ENCODE results near the gene LASP1. TPM values are rescaled to one million over a fixed set of nuclear protein-coding genes. Genes with fewer than 3 reads are reported as not detected.
"Not testable (repeated sequence)": the region's sequence is repeated elsewhere in the genome, so short reads cannot be mapped to it uniquely, and the experiment has no call there.

LASP1 gene
- total and polyA plus RNA-seq, 2 experiments from 2014 or later = 198 to 250 TPM

DNA sequence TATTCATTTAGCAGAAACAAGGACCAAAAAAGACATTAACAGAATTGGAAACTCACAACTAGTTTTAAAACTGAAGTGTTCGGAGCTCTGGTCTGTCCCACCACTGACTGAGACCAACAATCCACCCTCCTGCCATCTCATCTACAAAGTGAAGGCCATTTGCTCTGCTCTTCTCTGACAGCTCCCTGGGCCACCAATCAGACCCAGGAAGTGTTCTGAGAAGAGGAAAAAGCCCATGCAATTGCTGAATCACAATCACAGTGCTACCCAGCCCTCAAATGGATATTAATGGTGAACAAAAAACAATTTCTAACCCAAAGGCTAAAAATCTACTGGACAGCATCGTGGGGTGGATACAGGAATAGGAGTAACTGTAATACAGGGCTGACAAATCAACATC is 18.4 kb upstream of the LASP1 start:
- 47 to 52% methylated on average over 2 of the region's 2 CpGs for WGBS, 2 experiments (ENCODE audit: low coverage in 1 of 2, low lambda C conversion rate in 2 of 2, missing lambda C conversion rate in 2 of 2)
- in situ Hi-C loops (cut with MboI) = no loop called here

GRCh38 chr17:38852771-38853291 is 17.0 kb upstream of the LASP1 start:
- peak; percentile 54 for DNase-seq
- Histone ChIP-seq H3K36me3 (ENCODE audit: low read depth) (peaks cover 52% of the 10 kb centered on the region), H2AFZ (peak overlapping the region; percentile 71), H3K9me3 (ENCODE audit: low read depth) (no peaks in the 10 kb centered on the region), H3F3A (ENCODE audit: insufficient read depth) (peaks cover 76% of the 10 kb centered on the region), H3K27me3 (replicated peaks; ENCODE audit: insufficient read depth) (no peaks in the 10 kb centered on the region), H3K9me2 (ENCODE audit: insufficient read depth) (no peaks in the 10 kb centered on the region), H3K4me1 (ENCODE audit: insufficient read depth) (peaks cover 22% of the 10 kb centered on the region), H3K4me2 (ENCODE audit: unreplicated experiment) (peak overlapping the region; percentile 91), H3K9ac (peak overlapping the region; percentile 95), H3K4me3 (peak overlapping the region; percentile 98), H4K20me1 (ENCODE audit: insufficient read depth) (peaks cover 19% of the 10 kb centered on the region), H3K27ac (peak overlapping the region; percentile 84), H3K79me2 (ENCODE audit: insufficient read depth) (peaks cover 52% of the 10 kb centered on the region)
- in situ Hi-C loops (cut with MboI) = no loop called here
- TF ChIP-seq EZH2phosphoT487 (IDR thresholded peaks at IDR 0.05; ENCODE audit: insufficient read depth, low read depth) (no peak), EZH2 (IDR thresholded peaks at IDR 0.05; ENCODE audit: insufficient read depth, poor library complexity, severe bottlenecking) (no peak)
- WGBS, 2 experiments (ENCODE audit: low coverage in 1 of 2, low lambda C conversion rate in 2 of 2, missing lambda C conversion rate in 2 of 2) = 1% methylated on average over 19 of the region's 19 CpGs

More for the DNA sequence above, 18.4 kb upstream of the LASP1 start:
- peaks cover 52% of the 10 kb centered on the region for H3K79me2 ChIP-seq (ENCODE audit: insufficient read depth)
- H3K27me3 ChIP-seq (replicated peaks; ENCODE audit: insufficient read depth) = no peaks in the 10 kb centered on the region
- peak overlapping the region; percentile 98 for H3K4me3 ChIP-seq
- peak overlapping the region; percentile 95 for H3K9ac ChIP-seq
- no peaks in the 10 kb centered on the region for H3K9me2 ChIP-seq (ENCODE audit: insufficient read depth)
- H4K20me1 ChIP-seq (ENCODE audit: insufficient read depth) = peaks cover 19% of the 10 kb centered on the region
- DNase-seq = peak; percentile 36
- TF ChIP-seq EZH2 (IDR thresholded peaks at IDR 0.05; ENCODE audit: insufficient read depth, poor library complexity, severe bottlenecking) = no peak
- no peak for TF ChIP-seq EZH2phosphoT487 (IDR thresholded peaks at IDR 0.05; ENCODE audit: insufficient read depth, low read depth)
- peak overlapping the region; percentile 1; the same call in 1 of the 2 replicates for H3K27ac ChIP-seq
- peaks cover 22% of the 10 kb centered on the region for H3K4me1 ChIP-seq (ENCODE audit: insufficient read depth)
- no peaks in the 10 kb centered on the region for H3K9me3 ChIP-seq (ENCODE audit: low read depth)
- H3K4me2 ChIP-seq (ENCODE audit: unreplicated experiment) = peak overlapping the region; percentile 91
- H3F3A ChIP-seq (ENCODE audit: insufficient read depth) = peaks cover 87% of the 10 kb centered on the region
- peaks cover 63% of the 10 kb centered on the region for H3K36me3 ChIP-seq (ENCODE audit: low read depth)
- no peak overlapping the region for H2AFZ ChIP-seq

DNA sequence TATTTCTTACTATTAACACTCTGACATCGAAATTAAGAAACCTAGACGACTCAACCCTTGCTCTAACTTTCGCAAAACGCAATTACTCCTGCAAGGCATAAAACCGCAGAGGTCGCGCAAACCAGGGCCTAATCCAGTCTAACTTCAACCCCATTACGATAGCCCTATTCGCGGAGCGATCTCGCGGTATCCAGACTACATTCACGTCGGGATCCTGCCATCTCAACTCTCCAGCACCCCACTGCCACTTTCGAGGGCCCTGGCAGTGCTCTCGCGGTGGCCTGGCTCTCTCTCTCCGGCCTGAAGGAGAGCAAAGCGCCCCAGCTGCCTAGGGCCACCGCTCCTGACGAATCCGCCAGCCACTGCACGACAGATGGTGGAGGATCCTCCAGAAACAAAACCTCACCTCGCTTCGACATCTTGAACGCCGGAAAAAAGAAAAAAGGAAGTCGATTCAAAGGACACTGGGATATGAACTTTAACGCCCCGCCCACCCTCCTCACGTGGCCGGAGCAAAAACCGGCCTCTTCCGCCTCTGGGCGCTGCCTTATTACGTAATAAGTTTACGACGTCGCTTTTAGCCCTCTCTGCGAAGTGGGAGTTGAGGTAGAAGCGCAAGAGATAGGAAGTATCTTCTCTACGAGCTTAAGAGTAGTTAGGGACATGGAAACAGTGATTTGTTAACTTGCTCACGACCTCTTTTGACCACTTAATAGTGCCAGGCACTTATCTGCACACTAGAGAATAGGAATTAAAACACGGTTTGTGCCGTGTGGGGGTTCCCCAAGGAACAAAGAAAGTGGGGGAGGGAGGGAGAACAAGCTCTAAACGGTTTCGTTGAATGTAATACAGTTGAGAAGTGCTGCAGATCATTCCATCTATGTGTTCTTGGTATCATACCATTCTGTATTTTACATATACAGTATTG is 16.3 kb upstream of the LASP1 start, which contains the start of gene RPL23:
Gene RPL23, minus strand, starts transcription at position 430 of the 928 bp plus-strand sequence. Its CDS starts 11 bp downstream, at position 419.
- peaks cover 22% of the 10 kb centered on the region for H3K4me1 ChIP-seq (ENCODE audit: insufficient read depth)
- H3K4me2 ChIP-seq (ENCODE audit: unreplicated experiment) = peak within 1 kb of the TSS; percentile 91
- peak within 1 kb of the TSS; percentile 74 for H2AFZ ChIP-seq
- no peaks in the 10 kb centered on the region for H3K27me3 ChIP-seq (replicated peaks; ENCODE audit: insufficient read depth)
- peaks cover 50% of the 10 kb centered on the region for H3K79me2 ChIP-seq (ENCODE audit: insufficient read depth)
- H3F3A ChIP-seq (ENCODE audit: insufficient read depth) = peaks cover 69% of the 10 kb centered on the region
- peak; percentile 99 for DNase-seq
- WGBS, 2 experiments (ENCODE audit: low coverage in 1 of 2, low lambda C conversion rate in 2 of 2, missing lambda C conversion rate in 2 of 2) = 1 to 2% methylated on average over 46 to 48 of the region's 48 CpGs
- no peaks in the 10 kb centered on the region for H3K9me3 ChIP-seq (ENCODE audit: low read depth)
- in situ Hi-C loops (cut with MboI) = no loop called here
- H3K36me3 ChIP-seq (ENCODE audit: low read depth) = peaks cover 45% of the 10 kb centered on the region
- no peaks in the 10 kb centered on the region for H3K9me2 ChIP-seq (ENCODE audit: insufficient read depth)
- peaks cover 19% of the 10 kb centered on the region for H4K20me1 ChIP-seq (ENCODE audit: insufficient read depth)
- peak within 1 kb of the TSS; percentile 95 for H3K9ac ChIP-seq
- peak within 1 kb of the TSS; percentile 84 for H3K27ac ChIP-seq
- H3K4me3 ChIP-seq = peak within 1 kb of the TSS; percentile 98
- no peak for TF ChIP-seq EZH2phosphoT487 (IDR thresholded peaks at IDR 0.05; ENCODE audit: insufficient read depth, low read depth)
- no peak for TF ChIP-seq EZH2 (IDR thresholded peaks at IDR 0.05; ENCODE audit: insufficient read depth, poor library complexity, severe bottlenecking)

GRCh38 chr17:38855101-38855714 is 14.7 kb upstream of the LASP1 start:
- 68 to 77% methylated on average over 28 of the region's 28 CpGs for WGBS, 2 experiments (ENCODE audit: low coverage in 1 of 2, low lambda C conversion rate in 2 of 2, missing lambda C conversion rate in 2 of 2)
- peaks cover 53% of the 10 kb centered on the region for H3F3A ChIP-seq (ENCODE audit: insufficient read depth)
- H3K4me3 ChIP-seq = peak overlapping the region; percentile 35; the same call in 1 of the 2 replicates
- H3K79me2 ChIP-seq (ENCODE audit: insufficient read depth) = peaks cover 34% of the 10 kb centered on the region
- in situ Hi-C loops (cut with MboI); H3K9me2 ChIP-seq (ENCODE audit: insufficient read depth); H3K9me3 ChIP-seq (ENCODE audit: low read depth); H3K27me3 ChIP-seq (replicated peaks; ENCODE audit: insufficient read depth): not testable (repeated sequence)
- H3K9ac ChIP-seq = 0 out of 2 replicates have a peak overlapping the region, but pooled peaks have one; percentile 29
- peak overlapping the region; percentile 37; the same call in 1 of the 2 replicates for H2AFZ ChIP-seq
- H3K27ac ChIP-seq = peak overlapping the region; percentile 84
- peaks cover 22% of the 10 kb centered on the region for H3K4me1 ChIP-seq (ENCODE audit: insufficient read depth)
- H3K4me2 ChIP-seq (ENCODE audit: unreplicated experiment) = peak overlapping the region; percentile 67
- peak; percentile 86 for DNase-seq
- peaks cover 19% of the 10 kb centered on the region for H4K20me1 ChIP-seq (ENCODE audit: insufficient read depth)
- peaks cover 28% of the 10 kb centered on the region for H3K36me3 ChIP-seq (ENCODE audit: low read depth)

Measured in GM23248 (cell line).